ENCODE data around the gene CSNK1E. TPM values are rescaled to one million over a fixed set of nuclear protein-coding genes. Genes with fewer than 3 reads are reported as not detected.

CSNK1E gene
- total and polyA plus RNA-seq, 9 of the 15 experiments (the other 6 are each of a cell fraction or from before 2014, with no cell fraction given): 2.7 to 70.0 (median 41.3) TPM

DNA sequence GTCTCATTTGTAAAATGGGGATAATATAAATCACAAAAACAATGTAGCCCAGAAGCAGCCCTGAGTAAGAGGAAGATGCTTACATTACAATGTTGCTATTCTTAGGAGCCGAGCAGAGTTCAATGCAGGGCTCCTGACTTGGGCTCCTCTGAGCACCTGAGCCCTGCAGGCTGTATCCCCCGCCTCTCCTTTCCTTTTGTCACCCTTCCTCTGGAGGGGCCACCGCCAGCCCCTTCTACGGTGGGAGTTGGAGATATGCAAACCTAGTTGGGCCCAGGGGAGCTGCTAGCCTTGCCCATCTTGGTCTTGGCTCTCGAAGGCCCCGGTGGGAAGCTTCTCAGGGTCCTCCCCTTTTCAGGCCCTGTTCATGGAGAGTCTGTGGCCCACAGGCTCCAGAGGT is 8.4 kb upstream of the CSNK1E start:
- FAIRE-seq: no peak
- Histone ChIP-seq H3K9me3 (replicated peaks; ENCODE audit: control insufficient read depth, insufficient read depth, low read depth, low read length) (no peaks in the 10 kb centered on the region), H3K27me3 (ENCODE audit: control insufficient read depth in 2 of 2, insufficient read depth in 2 of 2, low read length in 2 of 2) (no peaks in the 10 kb centered on the region), H3K4me3 (no peak overlapping the region), H3K27ac (ENCODE audit: extremely low read depth, low read depth, low read length) (no peak overlapping the region), H2AFZ (ENCODE audit: low read depth, low read length) (no peak overlapping the region), H4K20me1 (replicated peaks; ENCODE audit: control insufficient read depth, insufficient read depth, low read length) (no peaks in the 10 kb centered on the region), H3K36me3 (ENCODE audit: control insufficient read depth, insufficient read depth, low read length) (no peaks in the 10 kb centered on the region), H3K4me2 (ENCODE audit: insufficient read depth, low read length) (no peak overlapping the region), H3K79me2 (ENCODE audit: control insufficient read depth, insufficient read depth, low read length) (no peaks in the 10 kb centered on the region), H3K4me1 (replicated peaks in 1 of 2; ENCODE audit: control insufficient read depth in 2 of 2, insufficient read depth in 2 of 2, low read length in 2 of 2) (no peaks in the 10 kb centered on the region; a peak in 1 of 5 replicates), H3K9me1 (ENCODE audit: control insufficient read depth, insufficient read depth, low read length) (no peaks in the 10 kb centered on the region), H3K9ac (ENCODE audit: insufficient read depth in 1 of 2, low read depth in 2 of 2, low read length in 2 of 2) (peak overlapping the region in 1 of 2 experiments; percentile 9; a peak in 1 of 4 replicates)
- CTCF ChIA-PET (ENCODE audit: low intra/inter-chr PET ratio): no interaction called here
- TF ChIP-seq, protein P1, sequence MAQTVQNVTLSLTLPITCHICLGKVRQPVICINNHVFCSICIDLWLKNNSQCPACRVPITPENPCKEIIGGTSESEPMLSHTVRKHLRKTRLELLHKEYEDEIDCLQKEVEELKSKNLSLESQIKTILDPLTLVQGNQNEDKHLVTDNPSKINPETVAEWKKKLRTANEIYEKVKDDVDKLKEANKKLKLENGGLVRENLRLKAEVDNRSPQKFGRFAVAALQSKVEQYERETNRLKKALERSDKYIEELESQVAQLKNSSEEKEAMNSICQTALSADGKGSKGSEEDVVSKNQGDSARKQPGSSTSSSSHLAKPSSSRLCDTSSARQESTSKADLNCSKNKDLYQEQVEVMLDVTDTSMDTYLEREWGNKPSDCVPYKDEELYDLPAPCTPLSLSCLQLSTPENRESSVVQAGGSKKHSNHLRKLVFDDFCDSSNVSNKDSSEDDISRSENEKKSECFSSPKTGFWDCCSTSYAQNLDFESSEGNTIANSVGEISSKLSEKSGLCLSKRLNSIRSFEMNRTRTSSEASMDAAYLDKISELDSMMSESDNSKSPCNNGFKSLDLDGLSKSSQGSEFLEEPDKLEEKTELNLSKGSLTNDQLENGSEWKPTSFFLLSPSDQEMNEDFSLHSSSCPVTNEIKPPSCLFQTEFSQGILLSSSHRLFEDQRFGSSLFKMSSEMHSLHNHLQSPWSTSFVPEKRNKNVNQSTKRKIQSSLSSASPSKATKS (CRISPR knock-in tag; IDR thresholded peaks at IDR 0.05): no peak
- TF ChIP-seq, protein P2, sequence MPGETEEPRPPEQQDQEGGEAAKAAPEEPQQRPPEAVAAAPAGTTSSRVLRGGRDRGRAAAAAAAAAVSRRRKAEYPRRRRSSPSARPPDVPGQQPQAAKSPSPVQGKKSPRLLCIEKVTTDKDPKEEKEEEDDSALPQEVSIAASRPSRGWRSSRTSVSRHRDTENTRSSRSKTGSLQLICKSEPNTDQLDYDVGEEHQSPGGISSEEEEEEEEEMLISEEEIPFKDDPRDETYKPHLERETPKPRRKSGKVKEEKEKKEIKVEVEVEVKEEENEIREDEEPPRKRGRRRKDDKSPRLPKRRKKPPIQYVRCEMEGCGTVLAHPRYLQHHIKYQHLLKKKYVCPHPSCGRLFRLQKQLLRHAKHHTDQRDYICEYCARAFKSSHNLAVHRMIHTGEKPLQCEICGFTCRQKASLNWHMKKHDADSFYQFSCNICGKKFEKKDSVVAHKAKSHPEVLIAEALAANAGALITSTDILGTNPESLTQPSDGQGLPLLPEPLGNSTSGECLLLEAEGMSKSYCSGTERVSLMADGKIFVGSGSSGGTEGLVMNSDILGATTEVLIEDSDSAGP (CRISPR knock-in tag; IDR thresholded peaks at IDR 0.05): no peak
- TF ChIP-seq, protein P3, sequence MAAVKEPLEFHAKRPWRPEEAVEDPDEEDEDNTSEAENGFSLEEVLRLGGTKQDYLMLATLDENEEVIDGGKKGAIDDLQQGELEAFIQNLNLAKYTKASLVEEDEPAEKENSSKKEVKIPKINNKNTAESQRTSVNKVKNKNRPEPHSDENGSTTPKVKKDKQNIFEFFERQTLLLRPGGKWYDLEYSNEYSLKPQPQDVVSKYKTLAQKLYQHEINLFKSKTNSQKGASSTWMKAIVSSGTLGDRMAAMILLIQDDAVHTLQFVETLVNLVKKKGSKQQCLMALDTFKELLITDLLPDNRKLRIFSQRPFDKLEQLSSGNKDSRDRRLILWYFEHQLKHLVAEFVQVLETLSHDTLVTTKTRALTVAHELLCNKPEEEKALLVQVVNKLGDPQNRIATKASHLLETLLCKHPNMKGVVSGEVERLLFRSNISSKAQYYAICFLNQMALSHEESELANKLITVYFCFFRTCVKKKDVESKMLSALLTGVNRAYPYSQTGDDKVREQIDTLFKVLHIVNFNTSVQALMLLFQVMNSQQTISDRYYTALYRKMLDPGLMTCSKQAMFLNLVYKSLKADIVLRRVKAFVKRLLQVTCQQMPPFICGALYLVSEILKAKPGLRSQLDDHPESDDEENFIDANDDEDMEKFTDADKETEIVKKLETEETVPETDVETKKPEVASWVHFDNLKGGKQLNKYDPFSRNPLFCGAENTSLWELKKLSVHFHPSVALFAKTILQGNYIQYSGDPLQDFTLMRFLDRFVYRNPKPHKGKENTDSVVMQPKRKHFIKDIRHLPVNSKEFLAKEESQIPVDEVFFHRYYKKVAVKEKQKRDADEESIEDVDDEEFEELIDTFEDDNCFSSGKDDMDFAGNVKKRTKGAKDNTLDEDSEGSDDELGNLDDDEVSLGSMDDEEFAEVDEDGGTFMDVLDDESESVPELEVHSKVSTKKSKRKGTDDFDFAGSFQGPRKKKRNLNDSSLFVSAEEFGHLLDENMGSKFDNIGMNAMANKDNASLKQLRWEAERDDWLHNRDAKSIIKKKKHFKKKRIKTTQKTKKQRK (IDR thresholded peaks at IDR 0.05; ENCODE audit: borderline replicate concordance, low read depth, low read length): no peak
- TF ChIP-seq MAFG (tag; conservative IDR thresholded peaks at IDR 0.05) (no peak), DMBX1 (CRISPR knock-in tag; IDR thresholded peaks at IDR 0.05; ENCODE audit: borderline replicate concordance) (no peak), ZNF436 (CRISPR knock-in tag; IDR thresholded peaks at IDR 0.05) (no peak), ZNF79 (CRISPR knock-in tag; IDR thresholded peaks at IDR 0.05; ENCODE audit: low read depth) (no peak), ZSCAN29 (IDR thresholded peaks at IDR 0.05) (no peak), BRCA1 (IDR thresholded peaks at IDR 0.05) (no peak), BRCA1 (CRISPR knock-in tag; IDR thresholded peaks at IDR 0.05) (no peak), NFE2L1 (tag; IDR thresholded peaks at IDR 0.05; ENCODE audit: borderline replicate concordance, low read depth) (no peak), TARDBP (IDR thresholded peaks at IDR 0.05) (no peak), DNMT1 (IDR thresholded peaks at IDR 0.05) (no peak)
- POLR2A ChIA-PET: interaction anchor here (0.6 to 1.6 kb wide), 3 partner anchors 10 to 120 kb away, joined by 4 to 5 read pairs (median 4); no protein-coding TSS in a partner anchor
- 44% methylated on average over 2 of the region's 6 CpGs for WGBS (ENCODE audit: insufficient coverage, low coverage, missing lambda C conversion rate)
- ATAC-seq: no peak
- BruUV-seq (replicated peaks): no TSS peak
- in situ Hi-C loops (cut with MboI): no loop called here
- DNase-seq (ENCODE audit: extremely low read depth in 1 of 4, low spot score in 3 of 4): no peak
- intact Hi-C loops (cut with micrococcal nuclease): no loop called here
